ENCODE results near the gene PLSCR4. TPM values are rescaled to one million over a fixed set of nuclear protein-coding genes. Genes with fewer than 3 reads are reported as not detected.

The PLSCR4 gene
- total RNA-seq, 1 experiment from 2014 or later = 1.3 TPM

- H3K4me1 ChIP-seq (ENCODE audit: insufficient read depth, low read length, poor library complexity, severe bottlenecking) = peaks cover 22% of the 10 kb centered on the region
- no peak for TF ChIP-seq EZH2 (IDR thresholded peaks at IDR 0.05; ENCODE audit: borderline replicate concordance, low read depth, low read length, poor library complexity, severe bottlenecking)
- no peak for TF ChIP-seq CTCF (conservative IDR thresholded peaks at IDR 0.05; ENCODE audit: low read depth, low read length)
- no peaks in the 10 kb centered on the region for H3K27me3 ChIP-seq (replicated peaks; ENCODE audit: insufficient read depth, low read depth, low read length, poor library complexity)
- CTCF ChIA-PET = no interaction called here
- POLR2A ChIA-PET (ENCODE audit: low non-redundant PET) = no interaction called here
- no peaks in the 10 kb centered on the region for H3K9me3 ChIP-seq (ENCODE audit: low read depth, low read length, poor library complexity, severe bottlenecking)
- no peak overlapping the region for H3K27ac ChIP-seq (ENCODE audit: low read depth, low read length, poor library complexity, severe bottlenecking)
- BruUV-seq (replicated peaks) = no TSS peak
- no peak for DNase-seq (ENCODE audit: low spot score)
- no peak overlapping the region for H3K4me3 ChIP-seq (ENCODE audit: low read depth, low read length, poor library complexity, severe bottlenecking)
- intact Hi-C loops (cut with micrococcal nuclease; ENCODE audit: unreplicated experiment) = no loop called here
- no peaks in the 10 kb centered on the region for H3K36me3 ChIP-seq (ENCODE audit: insufficient read depth, low read length, poor library complexity, severe bottlenecking)
These were observed 94.1 kb downstream of the PLSCR4 start for GRCh38 chr3:146156666-146157314.

DNA sequence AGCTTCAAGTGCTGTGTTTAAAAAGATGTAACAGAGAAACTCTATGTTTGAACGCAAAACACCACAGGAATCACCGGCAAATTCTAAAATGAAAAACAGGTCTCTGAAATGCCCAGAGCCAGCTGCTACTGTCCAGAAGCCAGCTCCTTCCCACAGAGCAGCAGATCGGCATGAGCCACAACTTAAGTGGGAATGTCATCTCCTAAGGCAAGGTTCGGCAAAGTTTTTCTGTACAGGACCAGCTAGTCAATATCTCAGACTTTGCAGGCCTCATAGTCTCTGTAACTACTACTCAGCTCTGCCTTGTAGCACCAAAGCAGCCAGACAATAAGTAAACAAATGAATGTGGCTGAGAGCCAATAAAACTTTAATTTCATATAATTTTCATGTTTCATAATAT, 94.8 kb downstream of the PLSCR4 start:
- BruUV-seq (replicated peaks) = no TSS peak
- TF ChIP-seq EZH2 (IDR thresholded peaks at IDR 0.05; ENCODE audit: borderline replicate concordance, low read depth, low read length, poor library complexity, severe bottlenecking) = no peak
- TF ChIP-seq CTCF (conservative IDR thresholded peaks at IDR 0.05; ENCODE audit: low read depth, low read length) = no peak
- Histone ChIP-seq H3K4me1 (ENCODE audit: insufficient read depth, low read length, poor library complexity, severe bottlenecking) (peaks cover 19% of the 10 kb centered on the region), H3K27me3 (replicated peaks; ENCODE audit: insufficient read depth, low read depth, low read length, poor library complexity) (no peaks in the 10 kb centered on the region), H3K36me3 (ENCODE audit: insufficient read depth, low read length, poor library complexity, severe bottlenecking) (no peaks in the 10 kb centered on the region), H3K4me3 (ENCODE audit: low read depth, low read length, poor library complexity, severe bottlenecking) (no peak overlapping the region), H3K27ac (ENCODE audit: low read depth, low read length, poor library complexity, severe bottlenecking) (no peak overlapping the region), H3K9me3 (ENCODE audit: low read depth, low read length, poor library complexity, severe bottlenecking) (no peaks in the 10 kb centered on the region)
- CTCF ChIA-PET = no interaction called here
- DNase-seq (ENCODE audit: low spot score) = no peak
- POLR2A ChIA-PET (ENCODE audit: low non-redundant PET) = no interaction called here
- intact Hi-C loops (cut with micrococcal nuclease; ENCODE audit: unreplicated experiment) = no loop called here

DNA sequence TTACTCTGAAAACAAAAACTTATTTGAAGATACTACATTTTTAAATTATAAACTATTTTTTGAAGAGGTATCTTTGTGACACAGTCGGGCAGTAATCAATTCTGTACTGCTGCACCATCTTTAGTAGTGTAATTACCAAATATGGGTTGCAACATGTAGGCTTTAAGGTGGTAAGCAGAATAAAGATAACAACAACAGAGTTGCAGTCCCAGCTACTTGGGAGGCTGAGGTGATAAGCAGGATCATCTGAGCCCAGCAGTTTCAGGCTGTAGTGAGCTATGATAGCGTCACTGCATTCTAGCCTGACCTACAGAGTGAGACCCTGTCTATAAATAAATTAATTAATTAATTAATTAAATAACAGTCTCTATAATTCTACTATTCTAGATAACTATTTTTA, 95.9 kb downstream of the PLSCR4 start:
- POLR2A ChIA-PET (ENCODE audit: low non-redundant PET) = no interaction called here
- intact Hi-C loops (cut with micrococcal nuclease; ENCODE audit: unreplicated experiment) = no loop called here
- no TSS peak for BruUV-seq (replicated peaks)
- H3K36me3 ChIP-seq (ENCODE audit: insufficient read depth, low read length, poor library complexity, severe bottlenecking) = no peaks in the 10 kb centered on the region
- H3K27me3 ChIP-seq (replicated peaks; ENCODE audit: insufficient read depth, low read depth, low read length, poor library complexity) = no peaks in the 10 kb centered on the region
- H3K4me1 ChIP-seq (ENCODE audit: insufficient read depth, low read length, poor library complexity, severe bottlenecking) = peaks cover 19% of the 10 kb centered on the region
- no peaks in the 10 kb centered on the region for H3K9me3 ChIP-seq (ENCODE audit: low read depth, low read length, poor library complexity, severe bottlenecking)
- no peak overlapping the region for H3K4me3 ChIP-seq (ENCODE audit: low read depth, low read length, poor library complexity, severe bottlenecking)
- CTCF ChIA-PET = no interaction called here
- no peak for DNase-seq (ENCODE audit: low spot score)
- H3K27ac ChIP-seq (ENCODE audit: low read depth, low read length, poor library complexity, severe bottlenecking) = no peak overlapping the region
- TF ChIP-seq CTCF (conservative IDR thresholded peaks at IDR 0.05; ENCODE audit: low read depth, low read length) (no peak), EZH2 (IDR thresholded peaks at IDR 0.05; ENCODE audit: borderline replicate concordance, low read depth, low read length, poor library complexity, severe bottlenecking) (no peak)
